DOHH2 (cell line): ENCODE data around the gene FXYD6.

Experiments
- H3F3A ChIP-seq: fragments of 200-600 bp; sonication (generic), shearing (Covaris generic); 2 replicates; pipeline ENCODE4 v1.6.0; 2016; ENCODE audit warnings: antibody characterized with exemption, mild to moderate bottlenecking; ENCODE audit not compliant: control insufficient read depth, insufficient read depth
- H3K27ac ChIP-seq: fragments of 200-600 bp; sonication (generic); 2 replicates; pipeline ENCODE4 v1.5.1; 2014; ENCODE audit warnings: low read depth, mild to moderate bottlenecking, low read length, moderate library complexity
- H3K27me3 ChIP-seq: fragments of 200-600 bp; sonication (generic); 2 replicates; pipeline ENCODE4 v1.6.1; 2014; ENCODE audit warnings: mild to moderate bottlenecking, low read length, mixed read lengths; ENCODE audit not compliant: control insufficient read depth
- H3K36me3 ChIP-seq: fragments of 200-600 bp; sonication (generic); 2 replicates; pipeline ENCODE4 v1.6.1; 2014; ENCODE audit warnings: mild to moderate bottlenecking, low read length, moderate library complexity, mixed read lengths; ENCODE audit not compliant: control insufficient read depth
- H3K4me1 ChIP-seq: fragments of 200-600 bp; sonication (generic); 2 replicates; pipeline ENCODE4 v1.6.1; 2014; ENCODE audit warnings: mild to moderate bottlenecking, low read length, mixed read lengths; ENCODE audit not compliant: control insufficient read depth
- H3K4me2 ChIP-seq: fragments of 200-600 bp; sonication (generic); 2 replicates; pipeline ENCODE4 v1.6.0; 2014; ENCODE audit warnings: mild to moderate bottlenecking, low read length, moderate library complexity
- H3K4me3 ChIP-seq: fragments of 200-600 bp; sonication (generic); 2 replicates; pipeline ENCODE4 v1.5.1; 2014; ENCODE audit warnings: mild to moderate bottlenecking, low read length, mixed read lengths
- H3K79me2 ChIP-seq: fragments of 200-600 bp; sonication (generic); 2 replicates; pipeline ENCODE4 v1.6.1; 2014; ENCODE audit warnings: mild to moderate bottlenecking, low read length, mixed read lengths; ENCODE audit not compliant: control insufficient read depth
- H3K9me2 ChIP-seq: fragments of 200-600 bp; sonication (generic); replicated peaks from 2 replicates; pipeline ENCODE4 v1.6.1; 2014; ENCODE audit warnings: mild to moderate bottlenecking, low read length, mixed read lengths; ENCODE audit not compliant: control insufficient read depth
- H3K9me3 ChIP-seq: fragments of 200-600 bp; sonication (generic); 2 replicates; pipeline ENCODE4 v1.6.1; 2014; ENCODE audit warnings: antibody characterized with exemption, low read length, mixed read lengths; ENCODE audit not compliant: control insufficient read depth, insufficient read depth
- H4K20me1 ChIP-seq: fragments of 200-600 bp; sonication (generic); 2 replicates; pipeline ENCODE4 v1.6.0; 2014; ENCODE audit warnings: low read depth, mild to moderate bottlenecking, antibody characterized with exemption, low read length, moderate library complexity; ENCODE audit not compliant: control insufficient read depth, insufficient read depth
- EZH2phosphoT487 ChIP-seq: fragments of 200-600 bp; sonication (generic); IDR thresholded peaks from 2 replicates; pipeline ENCODE4 v1.6.1; 2017; ENCODE audit warnings: borderline replicate concordance, mild to moderate bottlenecking, antibody characterized with exemption, low read length, moderate library complexity, mixed read lengths
- TF ChIP-seq, protein P1 (sequence below): fragments of 200-600 bp; sonication (generic); IDR thresholded peaks from one replicate; pipeline ENCODE4 v1.5.1; 2014; ENCODE audit warnings: antibody characterized with exemption, mild to moderate bottlenecking, low read depth, low read length; ENCODE audit not compliant: poor library complexity, severe bottlenecking

The FXYD6 gene

DNA sequence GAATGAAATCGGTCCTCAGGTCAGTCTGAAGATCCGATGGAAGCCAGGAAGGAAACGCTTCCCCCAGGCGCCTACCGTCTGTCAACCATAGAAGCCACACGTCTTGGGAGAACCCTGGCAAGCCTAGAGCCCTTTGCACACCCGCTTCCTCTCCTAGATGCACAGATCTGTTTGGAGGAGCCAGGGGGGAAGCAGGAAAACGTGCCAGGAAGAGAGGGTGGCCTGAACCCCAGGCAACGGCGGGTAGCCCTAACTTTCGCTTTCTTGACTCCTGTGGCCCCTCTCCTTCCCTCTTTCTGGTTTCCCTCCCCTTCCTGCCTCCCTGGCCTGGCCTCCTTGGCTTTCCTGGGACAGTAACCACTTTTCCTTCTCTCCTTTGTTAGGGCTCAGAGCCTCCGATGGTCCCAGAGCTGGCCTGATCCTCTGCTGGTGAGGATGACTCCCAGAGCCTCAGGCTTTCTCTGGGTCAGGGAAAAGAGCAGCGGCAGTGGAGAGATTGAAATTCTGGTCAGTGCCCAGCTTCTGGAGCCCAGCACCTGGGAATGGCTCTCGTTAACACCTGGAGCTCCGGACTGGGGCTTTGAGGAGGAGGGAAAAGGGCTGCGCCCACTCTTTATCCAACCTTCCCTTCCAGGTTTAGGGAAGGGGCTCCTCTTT, 2.1 kb downstream of the FXYD6 start:
- H3K27ac ChIP-seq = no peak overlapping the region
- no peaks in the 10 kb centered on the region for H3F3A ChIP-seq
- no peaks in the 10 kb centered on the region for H3K9me3 ChIP-seq
- no peaks in the 10 kb centered on the region for H3K9me2 ChIP-seq
- no peak overlapping the region for H3K4me3 ChIP-seq
- H4K20me1 ChIP-seq = no peaks in the 10 kb centered on the region
- no peaks in the 10 kb centered on the region for H3K36me3 ChIP-seq
- no peak overlapping the region for H3K4me2 ChIP-seq
- TF ChIP-seq, protein P1, sequence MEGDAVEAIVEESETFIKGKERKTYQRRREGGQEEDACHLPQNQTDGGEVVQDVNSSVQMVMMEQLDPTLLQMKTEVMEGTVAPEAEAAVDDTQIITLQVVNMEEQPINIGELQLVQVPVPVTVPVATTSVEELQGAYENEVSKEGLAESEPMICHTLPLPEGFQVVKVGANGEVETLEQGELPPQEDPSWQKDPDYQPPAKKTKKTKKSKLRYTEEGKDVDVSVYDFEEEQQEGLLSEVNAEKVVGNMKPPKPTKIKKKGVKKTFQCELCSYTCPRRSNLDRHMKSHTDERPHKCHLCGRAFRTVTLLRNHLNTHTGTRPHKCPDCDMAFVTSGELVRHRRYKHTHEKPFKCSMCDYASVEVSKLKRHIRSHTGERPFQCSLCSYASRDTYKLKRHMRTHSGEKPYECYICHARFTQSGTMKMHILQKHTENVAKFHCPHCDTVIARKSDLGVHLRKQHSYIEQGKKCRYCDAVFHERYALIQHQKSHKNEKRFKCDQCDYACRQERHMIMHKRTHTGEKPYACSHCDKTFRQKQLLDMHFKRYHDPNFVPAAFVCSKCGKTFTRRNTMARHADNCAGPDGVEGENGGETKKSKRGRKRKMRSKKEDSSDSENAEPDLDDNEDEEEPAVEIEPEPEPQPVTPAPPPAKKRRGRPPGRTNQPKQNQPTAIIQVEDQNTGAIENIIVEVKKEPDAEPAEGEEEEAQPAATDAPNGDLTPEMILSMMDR = no peak
- TF ChIP-seq EZH2phosphoT487 = no peak
- H3K27me3 ChIP-seq = peaks cover 47% of the 10 kb centered on the region
- no peaks in the 10 kb centered on the region for H3K79me2 ChIP-seq
- no peaks in the 10 kb centered on the region for H3K4me1 ChIP-seq

DNA sequence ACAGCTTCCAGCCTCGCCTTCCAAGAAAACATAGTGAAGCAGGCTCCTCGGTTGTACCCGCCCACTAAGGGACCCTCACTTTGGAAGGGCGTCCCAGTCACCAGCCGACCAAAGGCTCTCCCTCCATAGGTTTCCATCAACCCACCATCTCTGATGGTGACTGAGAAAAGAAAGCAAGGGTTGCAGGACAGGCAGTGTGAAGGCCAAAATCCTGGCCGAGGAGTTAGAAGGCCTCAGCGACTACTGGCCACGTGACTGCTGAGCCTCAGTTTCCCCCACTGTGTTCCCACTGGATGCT, 2.7 kb downstream of the FXYD6 start:
- Histone ChIP-seq H4K20me1 (no peaks in the 10 kb centered on the region), H3K9me3 (no peaks in the 10 kb centered on the region), H3K79me2 (no peaks in the 10 kb centered on the region), H3K36me3 (no peaks in the 10 kb centered on the region), H3K9me2 (no peaks in the 10 kb centered on the region), H3F3A (no peaks in the 10 kb centered on the region), H3K4me3 (no peak overlapping the region), H3K27me3 (peaks cover 47% of the 10 kb centered on the region), H3K4me2 (no peak overlapping the region), H3K27ac (no peak overlapping the region), H3K4me1 (no peaks in the 10 kb centered on the region)
- TF ChIP-seq, protein P1 = no peak
- no peak for TF ChIP-seq EZH2phosphoT487

GRCh38 chr11:117872975-117873827, 3.3 kb downstream of the FXYD6 start:
- Histone ChIP-seq H3K4me3 (no peak overlapping the region), H4K20me1 (no peaks in the 10 kb centered on the region), H3K4me2 (no peak overlapping the region), H3K79me2 (no peaks in the 10 kb centered on the region), H3K9me2 (no peaks in the 10 kb centered on the region), H3K27ac (no peak overlapping the region), H3K36me3 (no peaks in the 10 kb centered on the region), H3K9me3 (no peaks in the 10 kb centered on the region), H3F3A (no peaks in the 10 kb centered on the region), H3K4me1 (no peaks in the 10 kb centered on the region), H3K27me3 (peaks cover 47% of the 10 kb centered on the region)
- TF ChIP-seq EZH2phosphoT487 = no peak
- TF ChIP-seq, protein P1 = no peak
